Sigmoid colon (tissue), 4 donors: Measurements from ENCODE around the gene PARVB.

Source experiments
- EP300 ChIP-seq, 4 donors: sonication (generic); formaldehyde crosslinking; IDR thresholded peaks; one replicate each; pipeline ENCODE4 v1.6.1; 2017; ENCODE audit warnings: antibody characterized with exemption in 4 of 4
- POLR2A ChIP-seq, 2 donors: fragments of 450-650 bp; IDR thresholded peaks; one replicate each; pipeline ENCODE4 v1.6.1; 2016; ENCODE audit warnings: antibody characterized with exemption in 2 of 2, mild to moderate bottlenecking in 2 of 2, moderate library complexity in 2 of 2
- POLR2AphosphoS5 ChIP-seq, 4 donors: sonication (generic); formaldehyde crosslinking; IDR thresholded peaks; one replicate each; pipeline ENCODE4 v1.6.1; 2017; ENCODE audit warnings: antibody characterized with exemption in 4 of 4
- TF ChIP-seq, protein P1 (sequence below), 4 experiments: fragments of 450-650 bp in 3 of 4; fragments of 200-600 bp in 1 of 4; IDR thresholded peaks; one replicate each; pipeline ENCODE4 v1.5.1; 2016 to 2019; ENCODE audit warnings: antibody characterized with exemption in 4 of 4, mild to moderate bottlenecking in 3 of 4, moderate library complexity in 2 of 4

DNA sequence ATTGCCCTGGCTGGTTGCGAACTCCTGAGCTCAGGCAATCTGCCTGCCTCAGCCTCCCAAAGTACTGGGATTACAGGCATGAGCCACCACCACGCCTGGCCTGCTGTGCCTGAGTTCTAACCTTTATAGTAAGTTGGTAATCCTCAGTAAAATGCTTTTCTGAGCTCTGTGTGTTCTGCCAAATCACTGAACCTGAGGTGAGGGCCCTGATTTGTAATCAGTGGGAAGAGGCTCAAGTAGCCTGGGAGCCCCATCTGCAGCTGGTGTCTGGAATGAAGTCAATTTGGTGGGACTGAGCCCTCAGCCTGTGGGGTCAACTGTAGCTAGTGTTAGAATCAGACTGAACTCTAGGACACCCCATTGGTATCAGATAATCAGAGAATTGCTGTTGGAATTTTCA lies 84.0 kb downstream of the PARVB start:
- TF ChIP-seq, protein P1, sequence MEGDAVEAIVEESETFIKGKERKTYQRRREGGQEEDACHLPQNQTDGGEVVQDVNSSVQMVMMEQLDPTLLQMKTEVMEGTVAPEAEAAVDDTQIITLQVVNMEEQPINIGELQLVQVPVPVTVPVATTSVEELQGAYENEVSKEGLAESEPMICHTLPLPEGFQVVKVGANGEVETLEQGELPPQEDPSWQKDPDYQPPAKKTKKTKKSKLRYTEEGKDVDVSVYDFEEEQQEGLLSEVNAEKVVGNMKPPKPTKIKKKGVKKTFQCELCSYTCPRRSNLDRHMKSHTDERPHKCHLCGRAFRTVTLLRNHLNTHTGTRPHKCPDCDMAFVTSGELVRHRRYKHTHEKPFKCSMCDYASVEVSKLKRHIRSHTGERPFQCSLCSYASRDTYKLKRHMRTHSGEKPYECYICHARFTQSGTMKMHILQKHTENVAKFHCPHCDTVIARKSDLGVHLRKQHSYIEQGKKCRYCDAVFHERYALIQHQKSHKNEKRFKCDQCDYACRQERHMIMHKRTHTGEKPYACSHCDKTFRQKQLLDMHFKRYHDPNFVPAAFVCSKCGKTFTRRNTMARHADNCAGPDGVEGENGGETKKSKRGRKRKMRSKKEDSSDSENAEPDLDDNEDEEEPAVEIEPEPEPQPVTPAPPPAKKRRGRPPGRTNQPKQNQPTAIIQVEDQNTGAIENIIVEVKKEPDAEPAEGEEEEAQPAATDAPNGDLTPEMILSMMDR (IDR thresholded peaks at IDR 0.05), result no peak
- TF ChIP-seq POLR2A (IDR thresholded peaks at IDR 0.05) (no peak), EP300 (IDR thresholded peaks at IDR 0.05) (no peak), POLR2AphosphoS5 (IDR thresholded peaks at IDR 0.05) (no peak)
